Calu3 (cell line): ENCODE measurements around the gene ALG9. TPM values are rescaled to one million over a fixed set of nuclear protein-coding genes. Genes with fewer than 3 reads are reported as not detected.

Source experiments
- BruUV-seq: library from RNA; stranded (reverse); fragments of 400-500 nt; replicated peaks from 2 replicates; lab custom pipeline; 2021; lab: Mats Ljungman, UMichigan
- CTCF ChIA-PET: fragments of 300-600 bp; sonication (Branson Sonifier 250); formaldehyde crosslinking; loops from one replicate; lab custom pipeline; 2022; ENCODE audit warnings: antibody characterized with exemption; lab: Charles Lee
- DNase-seq: peaks from one replicate; pipeline ENCODE4 v3.0.0; 2022
- H3K27ac Mint-ChIP-seq: one replicate; pipeline ENCODE4 v1.8.0; 2022; ENCODE audit warnings: mixed read lengths; ENCODE audit not compliant: unreplicated experiment
- H3K27me3 Mint-ChIP-seq: one replicate; pipeline ENCODE4 v1.8.0; 2022; ENCODE audit warnings: mixed read lengths; ENCODE audit not compliant: unreplicated experiment
- H3K36me3 Mint-ChIP-seq: one replicate; pipeline ENCODE4 v1.8.0; 2022; ENCODE audit warnings: mild to moderate bottlenecking, moderate library complexity, mixed read lengths; ENCODE audit not compliant: insufficient read depth, unreplicated experiment
- H3K4me1 Mint-ChIP-seq: one replicate; pipeline ENCODE4 v1.8.0; 2022; ENCODE audit warnings: mild to moderate bottlenecking, low read depth, mixed read lengths; ENCODE audit not compliant: unreplicated experiment
- H3K4me3 Mint-ChIP-seq: one replicate; pipeline ENCODE4 v1.8.0; 2022; ENCODE audit warnings: mild to moderate bottlenecking, low read depth, moderate library complexity, mixed read lengths; ENCODE audit not compliant: unreplicated experiment
- H3K9me3 Mint-ChIP-seq: one replicate; pipeline ENCODE4 v1.8.0; 2022; ENCODE audit warnings: low read depth, mixed read lengths; ENCODE audit not compliant: unreplicated experiment
- intact Hi-C: fragments of 100-400 bp; cut with micrococcal nuclease; formaldehyde crosslinking; loops from one replicate; pipeline ENCODE4 v1.10.0; 2022; ENCODE audit not compliant: unreplicated experiment
- total RNA-seq: library from RNA; stranded (reverse); gene quantifications from 2 replicates; pipeline ENCODE4 v1.2.3, GENCODE V29; 2022
- TF ChIP-seq, protein P1 (sequence below): fragments of 200-600 bp; IDR thresholded peaks from one replicate; pipeline ENCODE4 v1.8.0; 2022; ENCODE audit warnings: antibody characterized with exemption; ENCODE audit not compliant: unreplicated experiment

Gene ALG9
- total RNA-seq, 1 experiment from 2014 or later, result 12.6 TPM

DNA sequence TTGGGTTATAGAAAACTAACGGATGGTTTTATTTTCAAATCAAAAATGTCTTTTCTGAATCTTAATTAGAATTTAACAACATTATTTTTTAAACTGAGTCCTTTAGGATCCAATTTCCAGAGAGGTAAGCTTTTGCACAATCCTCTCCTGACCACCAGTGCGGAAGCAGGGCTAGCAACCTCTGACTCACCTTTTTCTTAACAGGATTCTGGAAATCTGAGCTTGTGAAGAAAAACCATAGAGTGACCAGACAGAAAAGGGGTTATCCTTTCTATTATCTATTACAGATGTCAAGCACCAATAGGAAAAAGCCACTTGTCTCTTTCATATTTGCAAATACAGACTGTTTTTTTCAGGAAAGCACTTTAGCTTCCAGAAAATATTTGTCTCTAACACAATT lies 25.3 kb downstream of the ALG9 start:
- no TSS peak for BruUV-seq
- H3K4me3 Mint-ChIP-seq, result no peak overlapping the region
- DNase-seq, result no peak
- no peak overlapping the region for H3K27ac Mint-ChIP-seq
- H3K27me3 Mint-ChIP-seq, result no peaks in the 10 kb centered on the region
- H3K9me3 Mint-ChIP-seq, result no peaks in the 10 kb centered on the region
- TF ChIP-seq, protein P1, sequence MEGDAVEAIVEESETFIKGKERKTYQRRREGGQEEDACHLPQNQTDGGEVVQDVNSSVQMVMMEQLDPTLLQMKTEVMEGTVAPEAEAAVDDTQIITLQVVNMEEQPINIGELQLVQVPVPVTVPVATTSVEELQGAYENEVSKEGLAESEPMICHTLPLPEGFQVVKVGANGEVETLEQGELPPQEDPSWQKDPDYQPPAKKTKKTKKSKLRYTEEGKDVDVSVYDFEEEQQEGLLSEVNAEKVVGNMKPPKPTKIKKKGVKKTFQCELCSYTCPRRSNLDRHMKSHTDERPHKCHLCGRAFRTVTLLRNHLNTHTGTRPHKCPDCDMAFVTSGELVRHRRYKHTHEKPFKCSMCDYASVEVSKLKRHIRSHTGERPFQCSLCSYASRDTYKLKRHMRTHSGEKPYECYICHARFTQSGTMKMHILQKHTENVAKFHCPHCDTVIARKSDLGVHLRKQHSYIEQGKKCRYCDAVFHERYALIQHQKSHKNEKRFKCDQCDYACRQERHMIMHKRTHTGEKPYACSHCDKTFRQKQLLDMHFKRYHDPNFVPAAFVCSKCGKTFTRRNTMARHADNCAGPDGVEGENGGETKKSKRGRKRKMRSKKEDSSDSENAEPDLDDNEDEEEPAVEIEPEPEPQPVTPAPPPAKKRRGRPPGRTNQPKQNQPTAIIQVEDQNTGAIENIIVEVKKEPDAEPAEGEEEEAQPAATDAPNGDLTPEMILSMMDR, result no peak
- peaks cover 6% of the 10 kb centered on the region for H3K36me3 Mint-ChIP-seq
- CTCF ChIA-PET, result no interaction called here
- intact Hi-C loops, result no loop called here
- no peaks in the 10 kb centered on the region for H3K4me1 Mint-ChIP-seq

DNA sequence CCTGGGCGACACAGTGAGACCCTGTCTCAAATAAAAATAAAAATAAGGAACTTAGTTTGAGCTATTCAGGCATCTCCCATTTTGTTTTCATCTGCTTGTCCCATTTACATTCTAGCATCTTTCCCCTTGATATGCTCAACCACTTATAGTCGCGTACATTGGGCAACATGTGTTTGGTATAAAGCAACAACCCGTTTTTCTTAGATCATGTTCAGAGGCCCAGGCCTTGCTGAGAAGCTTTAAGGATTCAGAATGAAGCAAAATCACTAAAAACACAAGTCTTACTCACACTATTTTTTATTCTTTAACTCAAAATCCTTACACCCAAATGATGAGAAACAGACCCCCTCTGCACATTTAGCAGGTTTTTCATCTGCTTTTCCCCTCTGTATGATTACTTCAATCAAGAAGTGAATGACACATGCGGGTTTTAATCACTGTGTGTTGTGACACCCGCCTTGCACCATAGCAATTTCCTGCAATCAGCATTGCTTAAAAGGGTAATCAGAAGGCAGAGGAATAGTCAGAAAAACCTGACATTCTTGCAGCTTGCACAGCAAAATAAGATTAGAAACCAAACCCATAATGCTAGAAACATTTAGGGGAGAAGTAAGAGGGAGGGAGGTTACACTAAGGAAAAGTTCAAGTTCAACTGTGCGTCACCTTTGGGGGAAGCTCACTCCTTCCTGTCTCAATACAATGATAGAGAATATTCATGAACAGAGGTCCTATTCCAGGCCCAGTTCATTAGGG lies 25.9 kb downstream of the ALG9 start:
- Mint-ChIP-seq H3K9me3 (no peaks in the 10 kb centered on the region), H3K4me3 (no peak overlapping the region), H3K36me3 (peaks cover 6% of the 10 kb centered on the region), H3K4me1 (no peaks in the 10 kb centered on the region), H3K27me3 (no peaks in the 10 kb centered on the region), H3K27ac (no peak overlapping the region)
- intact Hi-C loops, result no loop called here
- CTCF ChIA-PET, result no interaction called here
- BruUV-seq, result no TSS peak
- TF ChIP-seq, protein P1, result no peak
- no peak for DNase-seq

DNA sequence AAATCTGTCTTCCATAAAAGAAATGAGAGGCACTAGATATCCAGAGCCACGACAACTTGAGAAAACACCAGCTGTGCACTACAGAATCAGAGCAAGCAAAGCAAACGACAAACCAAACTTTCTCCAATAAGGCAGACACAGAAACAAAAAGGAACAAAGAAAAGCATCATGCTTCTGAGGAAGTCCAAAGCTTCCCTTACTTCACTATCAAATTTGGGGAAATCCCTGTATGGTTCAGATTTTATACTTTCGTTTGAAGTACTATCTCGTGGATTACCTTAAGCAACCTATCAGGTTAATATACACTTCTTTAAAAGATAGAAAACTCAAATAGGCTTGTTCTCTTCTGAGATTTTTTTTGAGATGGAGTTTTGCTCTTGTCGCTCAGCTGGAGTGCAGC lies 27.7 kb downstream of the ALG9 start:
- DNase-seq, result no peak
- H3K36me3 Mint-ChIP-seq, result peaks cover 6% of the 10 kb centered on the region
- H3K4me3 Mint-ChIP-seq, result no peak overlapping the region
- CTCF ChIA-PET, result no interaction called here
- H3K4me1 Mint-ChIP-seq, result no peaks in the 10 kb centered on the region
- BruUV-seq, result no TSS peak
- H3K9me3 Mint-ChIP-seq, result no peaks in the 10 kb centered on the region
- no peaks in the 10 kb centered on the region for H3K27me3 Mint-ChIP-seq
- intact Hi-C loops, result no loop called here
- H3K27ac Mint-ChIP-seq, result no peak overlapping the region
- TF ChIP-seq, protein P1, result no peak

DNA sequence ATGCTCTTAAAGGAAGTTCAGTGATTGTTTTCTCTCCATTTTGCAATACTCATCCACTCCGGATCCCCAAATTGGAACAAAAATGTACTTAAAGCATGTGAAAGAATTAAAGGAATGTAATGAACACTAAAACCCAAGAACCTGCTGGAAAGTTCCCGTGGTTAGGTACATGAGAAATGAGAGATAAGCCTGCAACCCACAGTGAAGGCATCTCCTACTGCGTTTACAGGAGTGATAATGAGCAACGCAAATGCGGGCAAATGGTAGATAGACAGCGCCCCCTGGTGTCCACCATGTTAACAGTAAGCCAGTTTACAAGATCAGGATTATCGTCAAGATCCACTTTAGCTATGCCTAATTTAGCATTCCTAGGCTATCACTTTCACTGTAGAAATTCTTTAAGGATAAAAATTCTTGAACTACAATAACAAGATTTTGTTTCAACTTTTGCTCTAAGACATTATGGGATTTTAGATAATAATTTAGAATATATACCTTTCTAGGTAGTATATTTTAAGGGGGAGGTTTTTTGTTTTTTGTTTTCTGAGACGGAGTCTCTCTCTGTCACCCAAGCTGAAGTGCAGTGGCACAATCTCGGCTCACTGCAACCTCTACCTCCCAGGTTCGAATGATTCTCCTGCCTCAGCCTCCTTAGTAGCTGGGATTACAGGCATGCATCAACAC lies 29.9 kb downstream of the ALG9 start:
- H3K4me3 Mint-ChIP-seq, result no peak overlapping the region

More for the DNA sequence above, 29.9 kb downstream of the ALG9 start:
- Mint-ChIP-seq H3K27me3 (no peaks in the 10 kb centered on the region), H3K9me3 (no peaks in the 10 kb centered on the region), H3K4me1 (peaks cover 10% of the 10 kb centered on the region), H3K36me3 (peaks cover 6% of the 10 kb centered on the region), H3K27ac (no peak overlapping the region)
- BruUV-seq, result no TSS peak
- TF ChIP-seq, protein P1, result peak; percentile 79
- intact Hi-C loops, result loop anchor here (1.0 to 2.0 kb wide), 5 partner anchors 65 to 387 kb away; partner anchors contain the start of gene SIK2
- CTCF ChIA-PET, result interaction anchor here (1.0 kb wide), 1 partner anchor 65 kb away, joined by 4 read pairs; no protein-coding TSS in a partner anchor
- peak; percentile 78 for DNase-seq
